Endothelial cell of umbilical vein (primary cell): ENCODE data around the gene DLGAP1. TPM values are rescaled to one million over a fixed set of nuclear protein-coding genes. Genes with fewer than 3 reads are reported as not detected.

ENCODE experiments used
- BruUV-seq: library from RNA; stranded (reverse); fragments of 400-500 nt; replicated peaks from 2 replicates; lab custom pipeline; 2021; lab: Mats Ljungman, UMichigan
- CTCF ChIA-PET: fragments of 300-600, 350-600 bp; sonication (Branson Sonifier 250); formaldehyde crosslinking; loops from one replicate; lab custom pipeline; 2021; ENCODE audit warnings: antibody characterized with exemption, inconsistent platforms; lab: Charles Lee
- POLR2A ChIA-PET: fragments of 300-600, 350-600 bp; sonication (Branson Sonifier 250); formaldehyde crosslinking; loops from one replicate; lab custom pipeline; 2021; ENCODE audit warnings: antibody characterized with exemption, inconsistent platforms; lab: Charles Lee
- DNase-seq: peaks from one replicate; pipeline ENCODE4 v3.0.0-alpha.2; 2011; ENCODE audit warnings: low read depth, low spot score
- FAIRE-seq: peaks from 2 replicates; lab custom pipeline; 2011; peaks lifted over from hg19 to GRCh38; lab: Jason Lieb, UNC
- H2AFZ ChIP-seq: 2 replicates; pipeline ENCODE4 v1.6.0; 2012; ENCODE audit warnings: low read depth, low read length, control low read depth, inconsistent platforms
- H3K27ac ChIP-seq: 2 replicates; pipeline ENCODE4 v1.5.1; 2011; ENCODE audit warnings: low read depth, mild to moderate bottlenecking, control low read depth, low read length, moderate library complexity; ENCODE audit not compliant: insufficient read depth
- H3K27me3 ChIP-seq, 2 experiments: 2 replicates each; pipeline versions ENCODE4 v1.6.0 to v1.6.1; 2011; ENCODE audit warnings: low read length in 2 of 2, mixed read lengths in 1 of 2; ENCODE audit not compliant: control insufficient read depth in 2 of 2, insufficient read depth in 2 of 2
- H3K36me3 ChIP-seq, 2 experiments: 2 replicates in 1 of 2; 3 replicates in 1 of 2; pipeline ENCODE4 v1.5.1; 2011; ENCODE audit warnings: low read length in 2 of 2, mild to moderate bottlenecking in 1 of 2, moderate library complexity in 1 of 2; ENCODE audit not compliant: control insufficient read depth in 2 of 2, insufficient read depth in 2 of 2; ENCODE audit errors: extremely low read depth in 1 of 2
- H3K4me1 ChIP-seq: 3 replicates; pipeline ENCODE4 v1.5.1; 2011; ENCODE audit warnings: mild to moderate bottlenecking, low read length; ENCODE audit not compliant: control insufficient read depth, insufficient read depth; ENCODE audit errors: extremely low read depth
- H3K4me2 ChIP-seq: 2 replicates; pipeline ENCODE4 v1.6.1; 2011; ENCODE audit warnings: low read length, control low read depth, mixed read lengths; ENCODE audit not compliant: insufficient read depth
- H3K4me3 ChIP-seq, 3 experiments: fragments of 200-600 bp in 1 of 3; sonication (generic), shearing (Covaris generic) in 1 of 3; replicated peaks in 1 of 3; 2 replicates each; pipeline ENCODE4 v1.5.1; 2011 to 2016; ENCODE audit warnings: control low read depth in 3 of 3, low read length in 3 of 3, mild to moderate bottlenecking in 2 of 3, inconsistent platforms in 1 of 3, low read depth in 1 of 3, moderate library complexity in 1 of 3; ENCODE audit not compliant: insufficient read depth in 1 of 3
- H3K79me2 ChIP-seq: 2 replicates; pipeline ENCODE4 v1.6.0; 2012; ENCODE audit warnings: low read length, inconsistent platforms; ENCODE audit not compliant: control insufficient read depth, insufficient read depth
- H3K9ac ChIP-seq: replicated peaks from 2 replicates; pipeline ENCODE3; 2011; ENCODE audit warnings: low read length, control low read depth; ENCODE audit not compliant: insufficient read depth; ENCODE audit errors: extremely low read depth
- H3K9me1 ChIP-seq: replicated peaks from 3 replicates; pipeline ENCODE4 v1.6.0; 2011; ENCODE audit warnings: mild to moderate bottlenecking, low read length; ENCODE audit not compliant: control insufficient read depth, insufficient read depth; ENCODE audit errors: extremely low read depth
- H3K9me3 ChIP-seq: replicated peaks from 2 replicates; pipeline ENCODE4 v1.5.1; 2012; ENCODE audit warnings: low read length, inconsistent platforms; ENCODE audit not compliant: control insufficient read depth, insufficient read depth
- H4K20me1 ChIP-seq: replicated peaks from 2 replicates; pipeline ENCODE3; 2011; ENCODE audit warnings: mild to moderate bottlenecking, low read length; ENCODE audit not compliant: control insufficient read depth, insufficient read depth; ENCODE audit errors: extremely low read depth
- EZH2 ChIP-seq: IDR thresholded peaks from 2 replicates; pipeline ENCODE4 v1.6.1; 2012; ENCODE audit warnings: borderline replicate concordance, low read depth, mild to moderate bottlenecking, moderate library complexity, low read length, inconsistent platforms; ENCODE audit not compliant: severe bottlenecking
- FOS ChIP-seq: IDR thresholded peaks from 2 replicates; pipeline ENCODE4 v1.6.1; 2011; ENCODE audit warnings: mild to moderate bottlenecking, low read length, moderate library complexity, borderline replicate concordance; ENCODE audit not compliant: insufficient read depth
- GATA2 ChIP-seq: IDR thresholded peaks from 2 replicates; pipeline ENCODE4 v1.7.0; 2011; ENCODE audit warnings: low read depth, mild to moderate bottlenecking, moderate library complexity, mixed read lengths, low read length; ENCODE audit not compliant: insufficient read length, insufficient read depth
- JUN ChIP-seq: IDR thresholded peaks from 2 replicates; pipeline ENCODE4 v1.6.1; 2011; ENCODE audit warnings: borderline replicate concordance, low read depth; ENCODE audit not compliant: insufficient read length, insufficient read depth
- MYC ChIP-seq: IDR thresholded peaks from one replicate; pipeline ENCODE4 v1.6.1; 2011; ENCODE audit warnings: mild to moderate bottlenecking, low read depth, low read length
- POLR2A ChIP-seq: IDR thresholded peaks from 2 replicates; pipeline ENCODE4 v1.6.1; 2012; ENCODE audit warnings: low read depth, mild to moderate bottlenecking, control low read depth, low read length
- POLR2AphosphoS5 ChIP-seq: IDR thresholded peaks from 2 replicates; pipeline ENCODE4 v1.6.1; 2012; ENCODE audit warnings: low read depth, mild to moderate bottlenecking, control low read depth, low read length, moderate library complexity; ENCODE audit not compliant: insufficient read depth
- dilution Hi-C: fragments of 300-500 bp; cut with MboI; formaldehyde crosslinking; loops from one replicate; pipeline ENCODE4 v1.15.0; 2019; ENCODE audit warnings: low sequenced_read_pairs; ENCODE audit not compliant: extremely low pct_ligation_motif_present
- intact Hi-C: fragments of 100-400 bp; cut with micrococcal nuclease; formaldehyde crosslinking; loops from one replicate; pipeline ENCODE4 v1.10.0; 2022
- polyA plus RNA-seq, 4 experiments: library from polyadenylated mRNA; depleted of rRNA in 3 of 4; stranded (reverse) in 3 of 4; unstranded in 1 of 4; fragments of >200 nt; gene quantifications; 2 replicates each; pipeline versions ENCODE4 v1.2.1 to v1.2.3, GENCODE V29; 2011 to 2012; ENCODE audit warnings: missing spikeins in 1 of 4
- total RNA-seq: library from RNA; stranded (reverse); gene quantifications from 2 replicates; pipeline ENCODE4 v1.2.3, GENCODE V29; 2021
- TF ChIP-seq, protein P1 (sequence below): IDR thresholded peaks from 2 replicates; pipeline ENCODE4 v1.6.1; 2011; ENCODE audit not compliant: insufficient read depth, insufficient read length

The DLGAP1 gene
- total and polyA plus RNA-seq, 2 donors (not counting 3 experiments of a cell fraction or from before 2014, with no cell fraction given) = 0.04 TPM; not detected in 1

GRCh38 chr18:3901042-3901441 is 554.1 kb downstream of the DLGAP1 start:
- no peak overlapping the region for H3K4me3 ChIP-seq
- no peak for FAIRE-seq
- H3K4me1 ChIP-seq = no peaks in the 10 kb centered on the region
- no TSS peak for BruUV-seq
- intact Hi-C loops = no loop called here
- no peak for TF ChIP-seq FOS
- H3K9ac ChIP-seq = no peak overlapping the region
- H3K9me1 ChIP-seq = no peaks in the 10 kb centered on the region
- dilution Hi-C loops = no loop called here
- peaks cover 2 to 3% of the 10 kb centered on the region in 2 experiments for H3K27me3 ChIP-seq
- no peaks in the 10 kb centered on the region for H3K9me3 ChIP-seq
- H2AFZ ChIP-seq = no peak overlapping the region
- ChIA-PET CTCF (interaction anchor here (1.0 to 1.5 kb wide), 2 partner anchors 11 to 16 kb away, joined by 3 read pairs; no protein-coding TSS in a partner anchor), POLR2A (no interaction called here)
- no peaks in the 10 kb centered on the region for H4K20me1 ChIP-seq
- no peak overlapping the region for H3K27ac ChIP-seq
- H3K4me2 ChIP-seq = no peak overlapping the region
- H3K79me2 ChIP-seq = no peaks in the 10 kb centered on the region
- no peak for DNase-seq
- H3K36me3 ChIP-seq = no peaks in the 10 kb centered on the region

DNA sequence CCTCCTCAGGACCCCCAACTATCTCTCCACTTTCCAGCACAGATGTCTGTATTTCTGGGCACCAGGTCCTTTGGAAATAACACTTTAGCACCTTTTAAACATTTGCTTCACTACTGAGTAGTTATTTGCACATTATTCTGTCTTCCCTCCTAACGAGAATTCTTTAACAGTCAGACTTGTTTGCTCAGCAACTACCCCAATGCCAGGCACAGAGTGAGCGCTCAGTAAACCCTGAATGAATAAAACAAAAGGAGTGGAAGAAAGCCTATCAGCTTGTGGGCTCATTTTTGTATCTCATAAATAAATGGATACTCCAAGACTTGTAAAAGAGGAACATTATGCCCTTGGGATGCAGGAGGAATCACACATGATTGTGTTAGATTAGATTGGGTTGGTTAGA is 554.8 kb downstream of the DLGAP1 start:
- CTCF ChIA-PET = interaction anchor here (1.0 to 1.5 kb wide), 2 partner anchors 11 to 12 kb away, joined by 3 read pairs; no protein-coding TSS in a partner anchor
- H3K9me1 ChIP-seq = no peaks in the 10 kb centered on the region
- H3K27ac ChIP-seq = no peak overlapping the region

More for the DNA sequence above, 554.8 kb downstream of the DLGAP1 start:
- Histone ChIP-seq H3K4me3 (no peak overlapping the region), H3K9ac (no peak overlapping the region), H2AFZ (no peak overlapping the region), H3K4me2 (no peak overlapping the region), H3K9me3 (no peaks in the 10 kb centered on the region), H3K79me2 (no peaks in the 10 kb centered on the region), H3K27me3 (peaks cover 2% of the 10 kb centered on the region in 2 experiments), H3K36me3 (no peaks in the 10 kb centered on the region), H4K20me1 (no peaks in the 10 kb centered on the region), H3K4me1 (no peaks in the 10 kb centered on the region)
- dilution Hi-C loops (no loop called here), intact Hi-C loops (no loop called here)
- BruUV-seq = no TSS peak
- DNase-seq (no peak), FAIRE-seq (no peak)
- TF ChIP-seq MYC (no peak), EZH2 (no peak), JUN (no peak), FOS (no peak), POLR2AphosphoS5 (no peak), GATA2 (no peak), POLR2A (no peak)
- TF ChIP-seq, protein P1, sequence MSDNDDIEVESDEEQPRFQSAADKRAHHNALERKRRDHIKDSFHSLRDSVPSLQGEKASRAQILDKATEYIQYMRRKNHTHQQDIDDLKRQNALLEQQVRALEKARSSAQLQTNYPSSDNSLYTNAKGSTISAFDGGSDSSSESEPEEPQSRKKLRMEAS = no peak
- POLR2A ChIA-PET = no interaction called here
